ENCODE measurements around the gene CIB2.

DNA sequence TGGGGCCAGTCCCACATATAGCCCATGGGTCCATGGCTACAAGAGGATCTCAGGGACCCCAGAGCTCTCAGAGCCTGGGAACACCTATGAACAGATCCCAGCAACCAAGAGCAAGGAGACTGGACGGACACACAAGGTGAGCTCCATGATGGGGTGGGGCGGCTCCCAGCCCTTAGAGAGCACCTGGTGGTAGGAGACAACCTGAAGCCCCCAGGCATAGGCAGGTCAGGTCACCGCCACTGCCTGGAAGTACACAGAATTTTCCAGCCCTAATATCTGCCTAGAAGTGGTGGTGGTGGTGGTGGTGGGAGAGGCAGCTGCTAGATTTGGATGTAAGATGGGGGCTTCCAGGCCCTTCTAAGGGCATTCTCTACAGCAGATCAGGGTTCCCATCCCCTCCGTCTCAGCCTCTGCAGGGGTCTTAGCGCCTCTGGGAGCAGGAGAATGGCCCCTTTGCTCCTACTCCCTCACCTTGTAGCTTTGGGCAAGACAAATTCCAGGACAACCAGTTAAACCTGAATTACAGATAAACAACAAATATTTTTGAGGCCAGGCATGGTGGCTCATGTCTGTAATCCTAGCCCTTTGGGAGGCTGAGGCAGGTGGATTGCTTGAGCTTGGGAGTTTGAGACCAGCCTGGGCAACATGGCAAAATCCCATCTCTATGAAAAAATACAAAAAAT, 29.7 kb downstream of the CIB2 start:
- TF ChIP-seq ZNF366 (tag by site-specific recombination; conservative IDR thresholded peaks at IDR 0.05) = no peak
- TF ChIP-seq, protein P1, sequence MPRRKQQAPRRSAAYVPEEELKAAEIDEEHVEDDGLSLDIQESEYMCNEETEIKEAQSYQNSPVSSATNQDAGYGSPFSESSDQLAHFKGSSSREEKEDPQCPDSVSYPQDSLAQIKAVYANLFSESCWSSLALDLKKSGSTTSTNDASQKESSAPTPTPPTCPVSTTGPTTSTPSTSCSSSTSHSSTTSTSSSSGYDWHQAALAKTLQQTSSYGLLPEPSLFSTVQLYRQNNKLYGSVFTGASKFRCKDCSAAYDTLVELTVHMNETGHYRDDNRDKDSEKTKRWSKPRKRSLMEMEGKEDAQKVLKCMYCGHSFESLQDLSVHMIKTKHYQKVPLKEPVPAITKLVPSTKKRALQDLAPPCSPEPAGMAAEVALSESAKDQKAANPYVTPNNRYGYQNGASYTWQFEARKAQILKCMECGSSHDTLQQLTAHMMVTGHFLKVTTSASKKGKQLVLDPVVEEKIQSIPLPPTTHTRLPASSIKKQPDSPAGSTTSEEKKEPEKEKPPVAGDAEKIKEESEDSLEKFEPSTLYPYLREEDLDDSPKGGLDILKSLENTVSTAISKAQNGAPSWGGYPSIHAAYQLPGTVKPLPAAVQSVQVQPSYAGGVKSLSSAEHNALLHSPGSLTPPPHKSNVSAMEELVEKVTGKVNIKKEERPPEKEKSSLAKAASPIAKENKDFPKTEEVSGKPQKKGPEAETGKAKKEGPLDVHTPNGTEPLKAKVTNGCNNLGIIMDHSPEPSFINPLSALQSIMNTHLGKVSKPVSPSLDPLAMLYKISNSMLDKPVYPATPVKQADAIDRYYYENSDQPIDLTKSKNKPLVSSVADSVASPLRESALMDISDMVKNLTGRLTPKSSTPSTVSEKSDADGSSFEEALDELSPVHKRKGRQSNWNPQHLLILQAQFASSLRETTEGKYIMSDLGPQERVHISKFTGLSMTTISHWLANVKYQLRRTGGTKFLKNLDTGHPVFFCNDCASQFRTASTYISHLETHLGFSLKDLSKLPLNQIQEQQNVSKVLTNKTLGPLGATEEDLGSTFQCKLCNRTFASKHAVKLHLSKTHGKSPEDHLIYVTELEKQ (tag by site-specific recombination; IDR thresholded peaks at IDR 0.05; ENCODE audit: borderline replicate concordance) = no peak
